HepG2 (cell line): ENCODE measurements around the gene TK1. TPM values are rescaled to one million over a fixed set of nuclear protein-coding genes. Genes with fewer than 3 reads are reported as not detected.
A peak's percentile ranks its signal among the peaks of the same experiment; 100 is the strongest.

Experiments used
- CBX2 ChIP-seq, 2 experiments: fragments of 200-600 bp in 1 of 2; sonication (generic); formaldehyde crosslinking in 1 of 2; IDR thresholded peaks; 2 replicates each; pipeline versions ENCODE4 v1.7.0 to v1.8.1; 2018 to 2022; ENCODE audit warnings: low read depth in 2 of 2, low read length in 1 of 2, mild to moderate bottlenecking in 1 of 2, missing genetic modification reagents in 1 of 2
- CCAR2 ChIP-seq: fragments of 200-400 bp; formaldehyde crosslinking; optimal IDR thresholded peaks from 2 replicates; pipeline ENCODE3; 2018; ENCODE audit warnings: low read depth, mild to moderate bottlenecking, low read length, moderate library complexity
- DPF2 ChIP-seq: sonication (generic); formaldehyde crosslinking; IDR thresholded peaks from 2 replicates; pipeline ENCODE4 v1.4.0; 2020; ENCODE audit warnings: mild to moderate bottlenecking, low read depth, missing genetic modification reagents, borderline replicate concordance
- FOXK1 ChIP-seq: sonication (generic); formaldehyde crosslinking; IDR thresholded peaks from 2 replicates; pipeline ENCODE4 v1.4.0; 2020; ENCODE audit warnings: low read depth, missing genetic modification reagents, borderline replicate concordance
- FOXK2 ChIP-seq: fragments of 450-650 bp; IDR thresholded peaks from 2 replicates; pipeline ENCODE4 v1.6.1; 2016
- HNRNPK ChIP-seq: fragments of 200-400 bp; formaldehyde crosslinking; IDR thresholded peaks from 2 replicates; pipeline ENCODE4 v1.6.1; 2018; ENCODE audit warnings: low read length, low read depth, moderate library complexity, mild to moderate bottlenecking; ENCODE audit not compliant: poor library complexity, severe bottlenecking
- JDP2 ChIP-seq: sonication (generic); formaldehyde crosslinking; IDR thresholded peaks from 2 replicates; pipeline ENCODE4 v1.8.1; 2022; ENCODE audit warnings: missing genetic modification reagents, borderline replicate concordance
- NBN ChIP-seq: fragments of 450-650 bp; conservative IDR thresholded peaks from 2 replicates; pipeline ENCODE4 v1.6.1; 2017
- RAD51 ChIP-seq: fragments of 450-650 bp; IDR thresholded peaks from 2 replicates; pipeline ENCODE4 v1.6.1; 2016; ENCODE audit warnings: borderline replicate concordance
- RBM22 ChIP-seq: fragments of 200-400 bp; formaldehyde crosslinking; optimal IDR thresholded peaks from 2 replicates; pipeline ENCODE3; 2017; ENCODE audit warnings: mild to moderate bottlenecking, low read length, moderate library complexity
- SAFB2 ChIP-seq: sonication (generic); formaldehyde crosslinking; IDR thresholded peaks from 2 replicates; pipeline ENCODE4 v1.5.1; 2020; ENCODE audit warnings: missing genetic modification reagents, low read depth, mild to moderate bottlenecking, borderline replicate concordance
- ZNF136 ChIP-seq: sonication (generic); formaldehyde crosslinking; IDR thresholded peaks from 2 replicates; pipeline ENCODE4 v1.8.1; 2022; ENCODE audit warnings: low read depth, mild to moderate bottlenecking, moderate library complexity, missing genetic modification reagents
- ZNF253 ChIP-seq: sonication (generic); formaldehyde crosslinking; IDR thresholded peaks from 2 replicates; pipeline ENCODE4 v1.8.0; 2022; ENCODE audit warnings: mild to moderate bottlenecking, missing genetic modification reagents, borderline replicate concordance
- ZNF282 ChIP-seq: fragments of 450-650 bp; IDR thresholded peaks from 2 replicates; pipeline ENCODE4 v1.6.1; 2018; ENCODE audit not compliant: partially characterized antibody
- ZNF766 ChIP-seq: sonication (generic); formaldehyde crosslinking; IDR thresholded peaks from 2 replicates; pipeline ENCODE4 v1.5.0; 2020; ENCODE audit warnings: missing genetic modification reagents, borderline replicate concordance
- polyA plus RNA-seq, 8 experiments: library from polyadenylated mRNA; depleted of rRNA in 3 of 8; stranded (reverse) in 7 of 8; unstranded in 1 of 8; fragments of >200 nt; fragmentation: Illumina TruSeq in 4 of 8; extraction: Trizol in 4 of 8; gene quantifications; 2 replicates each; pipeline versions ENCODE4 v1.2.1 to v1.2.3, GENCODE V29; 2011 to 2016; ENCODE audit warnings: low read depth in 4 of 8, missing spikeins in 1 of 8, mixed read lengths in 1 of 8; ENCODE audit not compliant: insufficient read depth in 1 of 8
- total RNA-seq, 5 experiments: library from RNA; depleted of rRNA; stranded (reverse); fragments of >200 nt; fragmentation: Illumina TruSeq; extraction: Trizol; gene quantifications; 2 replicates each; pipeline ENCODE4 v1.2.3, GENCODE V29; 2016; ENCODE audit warnings: low read depth in 1 of 5
- TF ChIP-seq, protein P1 (sequence below): sonication (generic); formaldehyde crosslinking; conservative IDR thresholded peaks from 2 replicates; pipeline ENCODE4 v1.8.0; 2022; ENCODE audit warnings: missing genetic modification reagents
- TF ChIP-seq, protein P2 (sequence below): sonication (generic); formaldehyde crosslinking; IDR thresholded peaks from 2 replicates; pipeline ENCODE4 v1.9.0; 2022; ENCODE audit warnings: missing genetic modification reagents, mild to moderate bottlenecking, borderline replicate concordance
- TF ChIP-seq, protein P3 (sequence below): IDR thresholded peaks from 2 replicates; pipeline ENCODE4 v1.6.1; 2016; ENCODE audit warnings: mild to moderate bottlenecking, missing biosample characterization, missing genetic modification reagents
- TF ChIP-seq, protein P4 (sequence below): sonication (generic); formaldehyde crosslinking; IDR thresholded peaks from 2 replicates; pipeline ENCODE4 v1.4.0; 2020; ENCODE audit warnings: missing genetic modification reagents, borderline replicate concordance
- TF ChIP-seq, protein P5 (sequence below), 2 experiments: fragments of 450-650 bp in 1 of 2; sonication (generic) in 1 of 2; formaldehyde crosslinking; IDR thresholded peaks; 2 replicates each; pipeline versions ENCODE4 v1.5.0 to v1.8.0; 2020 to 2022; ENCODE audit warnings: mild to moderate bottlenecking in 1 of 2, missing genetic modification reagents in 1 of 2

The TK1 gene
- total and polyA plus RNA-seq, 2 of the 13 experiments (the other 11 are each of a cell fraction or from before 2014, with no cell fraction given): 45.0 to 96.0 TPM

DNA sequence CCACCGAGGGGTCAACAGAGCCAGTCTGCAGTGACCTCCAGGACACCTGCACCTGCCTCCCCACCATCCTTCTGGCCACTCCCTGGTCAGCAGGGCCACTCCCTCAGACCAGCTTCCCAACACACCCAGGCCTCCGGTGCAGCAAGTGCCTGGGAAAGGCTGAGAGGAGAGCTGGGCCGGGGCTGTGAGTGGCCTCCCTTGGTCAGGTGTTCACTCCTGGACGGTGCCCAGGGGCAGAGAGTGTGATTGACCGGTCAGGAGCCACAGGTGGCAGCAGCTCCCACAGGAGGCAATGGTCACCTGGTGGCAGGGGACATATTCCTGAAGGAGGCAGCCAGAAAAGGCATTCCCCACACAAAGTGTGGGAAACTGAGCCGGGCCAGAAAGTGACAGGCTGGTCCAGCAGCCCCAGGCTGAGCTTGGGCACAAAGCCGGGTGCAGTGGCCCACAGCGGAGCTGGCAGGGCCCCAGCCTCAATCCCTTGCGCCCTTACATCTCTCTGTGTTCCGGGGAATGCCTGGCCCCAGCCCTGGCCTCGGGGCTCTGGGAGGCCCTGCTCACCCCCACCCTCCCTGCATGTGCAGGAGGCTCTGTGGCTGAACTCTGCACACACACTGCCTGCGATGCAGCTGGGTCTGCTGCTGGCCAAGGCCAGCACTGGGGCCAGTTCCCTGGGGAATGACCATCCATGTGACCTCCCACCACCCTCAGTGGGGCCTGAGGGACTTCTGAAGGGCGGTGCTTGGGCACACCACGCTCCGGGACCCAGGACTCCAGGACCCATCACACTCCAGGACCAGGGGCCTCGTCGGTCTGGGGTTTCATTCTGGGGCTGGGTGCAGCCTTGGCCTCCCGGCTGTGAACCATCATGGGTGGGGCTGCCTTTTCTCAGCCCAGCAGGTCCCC lies 41.9 kb downstream of the TK1 start (continued):
- TF ChIP-seq, protein P1, sequence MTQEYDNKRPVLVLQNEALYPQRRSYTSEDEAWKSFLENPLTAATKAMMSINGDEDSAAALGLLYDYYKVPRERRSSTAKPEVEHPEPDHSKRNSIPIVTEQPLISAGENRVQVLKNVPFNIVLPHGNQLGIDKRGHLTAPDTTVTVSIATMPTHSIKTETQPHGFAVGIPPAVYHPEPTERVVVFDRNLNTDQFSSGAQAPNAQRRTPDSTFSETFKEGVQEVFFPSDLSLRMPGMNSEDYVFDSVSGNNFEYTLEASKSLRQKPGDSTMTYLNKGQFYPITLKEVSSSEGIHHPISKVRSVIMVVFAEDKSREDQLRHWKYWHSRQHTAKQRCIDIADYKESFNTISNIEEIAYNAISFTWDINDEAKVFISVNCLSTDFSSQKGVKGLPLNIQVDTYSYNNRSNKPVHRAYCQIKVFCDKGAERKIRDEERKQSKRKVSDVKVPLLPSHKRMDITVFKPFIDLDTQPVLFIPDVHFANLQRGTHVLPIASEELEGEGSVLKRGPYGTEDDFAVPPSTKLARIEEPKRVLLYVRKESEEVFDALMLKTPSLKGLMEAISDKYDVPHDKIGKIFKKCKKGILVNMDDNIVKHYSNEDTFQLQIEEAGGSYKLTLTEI (CRISPR knock-in tag): no peak
- TF ChIP-seq DPF2 (CRISPR knock-in tag) (peak; percentile 84), ZNF253 (CRISPR knock-in tag) (no peak), JDP2 (CRISPR knock-in tag) (no peak), FOXK2 (no peak), RAD51 (no peak), FOXK1 (CRISPR knock-in tag) (peak; percentile 43; the same call in 1 of the 2 replicates), ZNF766 (peak; percentile 66; the same call in 1 of the 2 replicates), SAFB2 (0 out of 2 replicates have a peak, but pooled peaks have one; percentile 21), HNRNPK (no peak), CCAR2 (no peak), RBM22 (no peak), NBN (no peak), ZNF282 (no peak), ZNF136 (0 out of 2 replicates have a peak, but pooled peaks have one; percentile 65), CBX2 (IDR thresholded peaks at IDR 0.05; ENCODE audit: low read depth, low read length) (no peak), CBX2 (CRISPR knock-in tag; IDR thresholded peaks at IDR 0.05; ENCODE audit: low read depth) (no peak)
- TF ChIP-seq, protein P2, sequence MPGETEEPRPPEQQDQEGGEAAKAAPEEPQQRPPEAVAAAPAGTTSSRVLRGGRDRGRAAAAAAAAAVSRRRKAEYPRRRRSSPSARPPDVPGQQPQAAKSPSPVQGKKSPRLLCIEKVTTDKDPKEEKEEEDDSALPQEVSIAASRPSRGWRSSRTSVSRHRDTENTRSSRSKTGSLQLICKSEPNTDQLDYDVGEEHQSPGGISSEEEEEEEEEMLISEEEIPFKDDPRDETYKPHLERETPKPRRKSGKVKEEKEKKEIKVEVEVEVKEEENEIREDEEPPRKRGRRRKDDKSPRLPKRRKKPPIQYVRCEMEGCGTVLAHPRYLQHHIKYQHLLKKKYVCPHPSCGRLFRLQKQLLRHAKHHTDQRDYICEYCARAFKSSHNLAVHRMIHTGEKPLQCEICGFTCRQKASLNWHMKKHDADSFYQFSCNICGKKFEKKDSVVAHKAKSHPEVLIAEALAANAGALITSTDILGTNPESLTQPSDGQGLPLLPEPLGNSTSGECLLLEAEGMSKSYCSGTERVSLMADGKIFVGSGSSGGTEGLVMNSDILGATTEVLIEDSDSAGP (CRISPR knock-in tag): peak; percentile 85
- TF ChIP-seq, protein P3, sequence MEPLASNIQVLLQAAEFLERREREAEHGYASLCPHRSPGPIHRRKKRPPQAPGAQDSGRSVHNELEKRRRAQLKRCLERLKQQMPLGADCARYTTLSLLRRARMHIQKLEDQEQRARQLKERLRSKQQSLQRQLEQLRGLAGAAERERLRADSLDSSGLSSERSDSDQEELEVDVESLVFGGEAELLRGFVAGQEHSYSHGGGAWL (CRISPR knock-in tag): peak; percentile 43; the same call in 1 of the 2 replicates
- TF ChIP-seq, protein P4, sequence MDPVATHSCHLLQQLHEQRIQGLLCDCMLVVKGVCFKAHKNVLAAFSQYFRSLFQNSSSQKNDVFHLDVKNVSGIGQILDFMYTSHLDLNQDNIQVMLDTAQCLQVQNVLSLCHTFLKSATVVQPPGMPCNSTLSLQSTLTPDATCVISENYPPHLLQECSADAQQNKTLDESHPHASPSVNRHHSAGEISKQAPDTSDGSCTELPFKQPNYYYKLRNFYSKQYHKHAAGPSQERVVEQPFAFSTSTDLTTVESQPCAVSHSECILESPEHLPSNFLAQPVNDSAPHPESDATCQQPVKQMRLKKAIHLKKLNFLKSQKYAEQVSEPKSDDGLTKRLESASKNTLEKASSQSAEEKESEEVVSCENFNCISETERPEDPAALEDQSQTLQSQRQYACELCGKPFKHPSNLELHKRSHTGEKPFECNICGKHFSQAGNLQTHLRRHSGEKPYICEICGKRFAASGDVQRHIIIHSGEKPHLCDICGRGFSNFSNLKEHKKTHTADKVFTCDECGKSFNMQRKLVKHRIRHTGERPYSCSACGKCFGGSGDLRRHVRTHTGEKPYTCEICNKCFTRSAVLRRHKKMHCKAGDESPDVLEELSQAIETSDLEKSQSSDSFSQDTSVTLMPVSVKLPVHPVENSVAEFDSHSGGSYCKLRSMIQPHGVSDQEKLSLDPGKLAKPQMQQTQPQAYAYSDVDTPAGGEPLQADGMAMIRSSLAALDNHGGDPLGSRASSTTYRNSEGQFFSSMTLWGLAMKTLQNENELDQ: 0 out of 2 replicates have a peak, but pooled peaks have one; percentile 40
- TF ChIP-seq, protein P5, sequence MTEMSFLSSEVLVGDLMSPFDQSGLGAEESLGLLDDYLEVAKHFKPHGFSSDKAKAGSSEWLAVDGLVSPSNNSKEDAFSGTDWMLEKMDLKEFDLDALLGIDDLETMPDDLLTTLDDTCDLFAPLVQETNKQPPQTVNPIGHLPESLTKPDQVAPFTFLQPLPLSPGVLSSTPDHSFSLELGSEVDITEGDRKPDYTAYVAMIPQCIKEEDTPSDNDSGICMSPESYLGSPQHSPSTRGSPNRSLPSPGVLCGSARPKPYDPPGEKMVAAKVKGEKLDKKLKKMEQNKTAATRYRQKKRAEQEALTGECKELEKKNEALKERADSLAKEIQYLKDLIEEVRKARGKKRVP (CRISPR knock-in tag; IDR thresholded peaks at IDR 0.05): no peak
